Fibroblast of lung (primary cell): ENCODE measurements around the gene CHTF18. TPM values are rescaled to one million over a fixed set of nuclear protein-coding genes. Genes with fewer than 3 reads are reported as not detected.
"Not testable (repeated sequence)": the region's sequence is repeated elsewhere in the genome, so short reads cannot be mapped to it uniquely, and the experiment has no call there.

Source experiments
- DNase-seq, 2 donors: peaks; one replicate each; pipeline versions ENCODE4 v3.0.0 to v3.0.0-alpha.2; 2010; ENCODE audit warnings: low read depth in 2 of 2
- H2AFZ ChIP-seq: 2 replicates; pipeline ENCODE4 v1.5.1; 2012; ENCODE audit warnings: low read length, control low read depth, inconsistent platforms
- H3K27ac ChIP-seq: 2 replicates; pipeline ENCODE4 v1.5.1; 2011; ENCODE audit warnings: low read length, control low read depth; ENCODE audit not compliant: insufficient read depth
- H3K27me3 ChIP-seq: 2 replicates; pipeline ENCODE4 v1.5.1; 2011; ENCODE audit warnings: mild to moderate bottlenecking, low read length; ENCODE audit not compliant: control insufficient read depth, insufficient read depth
- H3K36me3 ChIP-seq: 2 replicates; pipeline ENCODE4 v1.5.1; 2011; ENCODE audit warnings: low read length; ENCODE audit not compliant: control insufficient read depth, insufficient read depth
- H3K4me1 ChIP-seq: 2 replicates; pipeline ENCODE4 v1.5.1; 2011; ENCODE audit warnings: low read length; ENCODE audit not compliant: control insufficient read depth, insufficient read depth; ENCODE audit errors: extremely low read depth
- H3K4me2 ChIP-seq: 2 replicates; pipeline ENCODE4 v1.5.1; 2011; ENCODE audit warnings: low read length, control low read depth; ENCODE audit not compliant: insufficient read depth; ENCODE audit errors: extremely low read depth
- H3K4me3 ChIP-seq, 4 experiments: fragments of 200-600 bp in 1 of 4; sonication (generic) in 1 of 4; replicated peaks in 1 of 4; 2 replicates each; pipeline ENCODE4 v1.5.1; 2011 to 2016; ENCODE audit warnings: low read length in 4 of 4, low read depth in 3 of 4, mild to moderate bottlenecking in 3 of 4, control low read depth in 2 of 4, inconsistent platforms in 1 of 4, mixed read lengths in 1 of 4; ENCODE audit not compliant: insufficient read depth in 1 of 4; ENCODE audit errors: control extremely low read depth in 1 of 4
- H3K79me2 ChIP-seq: 2 replicates; pipeline ENCODE4 v1.5.1; 2012; ENCODE audit warnings: mild to moderate bottlenecking, low read length, inconsistent platforms; ENCODE audit not compliant: control insufficient read depth, insufficient read depth
- H3K9ac ChIP-seq: 2 replicates; pipeline ENCODE4 v1.5.1; 2011; ENCODE audit warnings: mild to moderate bottlenecking, low read length, control low read depth; ENCODE audit not compliant: insufficient read depth
- H3K9me3 ChIP-seq: 2 replicates; pipeline ENCODE4 v1.5.1; 2012; ENCODE audit warnings: low read depth, low read length; ENCODE audit not compliant: control insufficient read depth, insufficient read depth
- H4K20me1 ChIP-seq: 2 replicates; pipeline ENCODE4 v1.5.1; 2011; ENCODE audit warnings: low read length; ENCODE audit not compliant: control insufficient read depth, insufficient read depth; ENCODE audit errors: extremely low read depth
- EZH2 ChIP-seq: IDR thresholded peaks from 2 replicates; pipeline ENCODE4 v1.5.1; 2012; ENCODE audit warnings: low read length, control low read depth, mild to moderate bottlenecking; ENCODE audit errors: missing control alignments
- polyA plus RNA-seq, 2 donors: library from polyadenylated mRNA; depleted of rRNA in 1 of 2; stranded (reverse) in 1 of 2; unstranded in 1 of 2; fragments of >200 nt; gene quantifications; 2 replicates each; pipeline ENCODE4 v1.2.1, GENCODE V29; 2011 to 2012; ENCODE audit warnings: missing spikeins in 1 of 2
- total RNA-seq: library from RNA; depleted of rRNA; stranded (reverse); fragments of >200 nt; gene quantifications from 2 replicates; pipeline ENCODE4 v1.2.1, GENCODE V29; 2014
- TF ChIP-seq, protein P1 (sequence below), 2 donors: IDR thresholded peaks in 1 of 2; conservative IDR thresholded peaks in 1 of 2; 1 replicate in 1 of 2; 2 replicates in 1 of 2; pipeline ENCODE4 v1.5.1; 2011 to 2012; ENCODE audit warnings: low read length in 2 of 2, control low read depth in 1 of 2, inconsistent platforms in 1 of 2, low read depth in 1 of 2, mild to moderate bottlenecking in 1 of 2

The CHTF18 gene
- total and polyA plus RNA-seq, 2 donors (not counting 1 experiment from before 2014, with no cell fraction given) = 1.1 to 4.3 TPM

DNA sequence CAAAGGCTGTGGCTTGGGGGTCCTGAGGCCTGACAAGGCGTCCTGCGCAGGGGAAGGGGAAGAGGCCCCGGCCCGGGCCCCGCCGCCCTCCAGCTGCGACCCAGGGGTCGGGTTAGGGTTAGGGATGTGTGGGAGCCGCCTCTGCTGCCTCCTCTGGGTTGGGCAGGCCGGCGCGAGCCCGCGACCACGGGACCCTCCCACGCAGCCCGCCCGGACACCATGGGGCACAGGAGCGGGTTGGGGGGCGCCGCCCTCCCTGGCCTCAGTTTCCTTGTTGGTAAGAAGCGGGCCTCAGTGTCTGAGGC, 48.0 kb upstream of the CHTF18 start:
- Histone ChIP-seq H3K4me1 (no peaks in the 10 kb centered on the region), H3K4me3 (peak overlapping the region; percentile 55 to 91 (median 64)), H3K9me3 (no peaks in the 10 kb centered on the region), H3K9ac (peak overlapping the region; percentile 60), H3K36me3 (peaks cover 8% of the 10 kb centered on the region), H3K79me2 (peaks cover 3% of the 10 kb centered on the region), H4K20me1 (no peaks in the 10 kb centered on the region), H2AFZ (no peak overlapping the region), H3K27ac (peak overlapping the region; percentile 24), H3K4me2 (peak overlapping the region; percentile 79), H3K27me3 (no peaks in the 10 kb centered on the region)
- no peak for DNase-seq
- TF ChIP-seq, protein P1, sequence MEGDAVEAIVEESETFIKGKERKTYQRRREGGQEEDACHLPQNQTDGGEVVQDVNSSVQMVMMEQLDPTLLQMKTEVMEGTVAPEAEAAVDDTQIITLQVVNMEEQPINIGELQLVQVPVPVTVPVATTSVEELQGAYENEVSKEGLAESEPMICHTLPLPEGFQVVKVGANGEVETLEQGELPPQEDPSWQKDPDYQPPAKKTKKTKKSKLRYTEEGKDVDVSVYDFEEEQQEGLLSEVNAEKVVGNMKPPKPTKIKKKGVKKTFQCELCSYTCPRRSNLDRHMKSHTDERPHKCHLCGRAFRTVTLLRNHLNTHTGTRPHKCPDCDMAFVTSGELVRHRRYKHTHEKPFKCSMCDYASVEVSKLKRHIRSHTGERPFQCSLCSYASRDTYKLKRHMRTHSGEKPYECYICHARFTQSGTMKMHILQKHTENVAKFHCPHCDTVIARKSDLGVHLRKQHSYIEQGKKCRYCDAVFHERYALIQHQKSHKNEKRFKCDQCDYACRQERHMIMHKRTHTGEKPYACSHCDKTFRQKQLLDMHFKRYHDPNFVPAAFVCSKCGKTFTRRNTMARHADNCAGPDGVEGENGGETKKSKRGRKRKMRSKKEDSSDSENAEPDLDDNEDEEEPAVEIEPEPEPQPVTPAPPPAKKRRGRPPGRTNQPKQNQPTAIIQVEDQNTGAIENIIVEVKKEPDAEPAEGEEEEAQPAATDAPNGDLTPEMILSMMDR (conservative IDR thresholded peaks at IDR 0.05 in 1 of 2, IDR thresholded peaks at IDR 0.05 in 1 of 2; ENCODE audit: low read depth in 1 of 2, low read length in 2 of 2) = no peak
- TF ChIP-seq EZH2 = no peak

DNA sequence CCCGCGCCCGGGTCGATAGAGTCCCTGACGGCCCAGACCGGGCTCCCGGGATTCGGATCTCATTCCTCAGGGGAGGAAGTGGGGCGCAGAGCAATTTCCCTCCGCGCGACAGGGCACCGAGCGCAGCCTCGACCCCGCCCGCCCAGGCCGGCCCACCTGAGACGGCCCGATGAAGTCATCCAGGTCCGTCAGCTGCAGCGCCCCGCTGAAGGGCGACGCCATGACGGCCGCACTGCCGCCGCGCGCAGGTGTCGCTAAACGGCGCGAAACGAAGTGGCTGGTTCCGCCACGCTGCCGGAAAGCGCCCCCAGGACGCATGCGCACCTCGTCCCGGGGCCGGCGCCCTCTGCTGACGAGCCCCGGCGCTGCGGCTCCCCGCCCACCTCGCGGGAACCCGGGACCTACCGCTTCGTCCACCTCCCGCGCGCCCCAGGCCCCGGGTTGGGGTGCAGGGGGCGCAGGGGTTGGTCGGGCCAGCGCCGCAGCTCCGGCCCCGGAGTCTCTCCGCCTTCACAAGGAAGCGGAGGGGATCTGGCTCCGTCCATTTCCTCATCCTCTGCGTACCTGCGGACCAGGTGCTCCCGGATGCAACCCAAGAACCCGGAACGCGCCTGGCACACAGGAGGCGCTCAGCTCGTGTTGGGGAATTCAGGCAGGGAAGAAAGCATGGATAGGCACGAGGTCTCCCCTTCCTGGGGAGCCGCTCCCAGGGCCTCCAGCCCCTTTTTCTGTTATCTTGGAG, 47.5 kb upstream of the CHTF18 start, which contains the start of gene CIAO3:
Gene CIAO3 (minus strand): TSS at position 234 of the 742 bp plus-strand sequence. CDS start 12 bp downstream, at position 222.
- H3K4me3 ChIP-seq = peak within 1 kb of the TSS; percentile 55 to 91 (median 64)
- no peaks in the 10 kb centered on the region for H4K20me1 ChIP-seq
- no peaks in the 10 kb centered on the region for H3K4me1 ChIP-seq
- peak within 1 kb of the TSS; percentile 76 for H2AFZ ChIP-seq
- peak within 1 kb of the TSS; percentile 90 for H3K4me2 ChIP-seq
- DNase-seq = peak; percentile 88 to 92
- no peaks in the 10 kb centered on the region for H3K9me3 ChIP-seq
- TF ChIP-seq EZH2 = no peak
- TF ChIP-seq, protein P1 (conservative IDR thresholded peaks at IDR 0.05 in 1 of 2, IDR thresholded peaks at IDR 0.05 in 1 of 2; ENCODE audit: low read depth in 1 of 2, low read length in 2 of 2) = peak; percentile 49 to 57
- peak within 1 kb of the TSS; percentile 60 for H3K9ac ChIP-seq
- H3K27ac ChIP-seq = peak within 1 kb of the TSS; percentile 24
- H3K36me3 ChIP-seq = peaks cover 8% of the 10 kb centered on the region
- H3K79me2 ChIP-seq = peaks cover 3% of the 10 kb centered on the region
- H3K27me3 ChIP-seq = no peaks in the 10 kb centered on the region

DNA sequence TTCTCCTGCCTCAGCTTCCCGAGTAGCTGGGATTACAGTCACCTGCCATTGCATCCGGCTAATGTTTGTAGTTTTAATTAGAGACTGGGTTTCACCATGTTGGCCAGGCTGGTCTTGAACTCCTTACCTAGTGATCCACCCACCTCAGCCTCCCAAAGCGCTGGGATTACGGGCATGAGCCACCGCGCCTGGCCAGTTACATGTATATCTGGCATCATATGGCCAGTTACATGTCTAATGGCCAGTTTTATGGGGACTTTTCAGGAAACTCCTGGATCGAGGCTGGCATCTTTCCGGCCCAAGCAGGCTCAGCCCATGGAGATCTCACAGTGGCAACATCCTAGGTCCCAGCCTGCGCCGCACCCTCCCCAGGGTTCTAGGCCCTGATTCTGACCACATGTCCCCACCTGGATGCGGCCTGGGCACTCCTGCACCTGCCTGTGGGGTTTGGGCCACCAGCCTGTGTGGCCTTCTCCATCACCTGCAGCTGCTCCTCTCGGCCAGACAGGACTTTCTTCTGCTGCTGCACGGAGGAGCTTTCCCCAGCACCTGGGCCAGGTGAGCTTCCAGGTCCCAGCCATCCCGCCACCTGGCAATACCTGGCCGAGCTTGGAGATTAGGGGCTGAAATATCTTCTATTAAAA, 46.3 kb upstream of the CHTF18 start:
- Histone ChIP-seq H3K9ac (no peak overlapping the region), H3K79me2 (peaks cover 3% of the 10 kb centered on the region), H3K4me3 (no peak overlapping the region), H3K4me2 (no peak overlapping the region), H3K27me3 (no peaks in the 10 kb centered on the region), H3K27ac (no peak overlapping the region), H3K9me3 (no peaks in the 10 kb centered on the region), H3K36me3 (peaks cover 3% of the 10 kb centered on the region), H2AFZ (no peak overlapping the region), H3K4me1 (no peaks in the 10 kb centered on the region), H4K20me1 (no peaks in the 10 kb centered on the region)
- DNase-seq = no peak
- no peak for TF ChIP-seq EZH2
- TF ChIP-seq, protein P1 (conservative IDR thresholded peaks at IDR 0.05 in 1 of 2, IDR thresholded peaks at IDR 0.05 in 1 of 2; ENCODE audit: low read depth in 1 of 2, low read length in 2 of 2) = no peak

DNA sequence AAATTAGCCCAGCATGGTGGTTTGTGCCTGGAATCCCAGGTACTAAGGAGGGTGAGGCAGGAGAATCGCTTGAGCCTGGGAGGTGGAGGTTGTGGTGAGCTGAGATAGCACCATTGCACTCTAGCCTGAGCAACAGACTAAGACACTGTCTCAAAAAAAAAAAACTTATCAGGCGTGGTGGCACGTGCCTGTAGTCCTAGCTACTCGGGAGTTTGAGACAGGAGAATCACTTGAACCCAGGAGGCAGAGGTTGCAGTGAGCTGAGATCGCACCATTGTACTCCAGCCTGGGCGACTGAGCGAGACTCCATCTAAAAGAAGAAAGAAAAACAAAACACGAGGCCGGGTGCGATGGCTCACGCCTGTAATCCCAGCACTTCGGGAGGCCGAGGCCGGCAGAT, 45.5 kb upstream of the CHTF18 start:
- DNase-seq, H3K79me2 ChIP-seq, H3K4me2 ChIP-seq, H3K27ac ChIP-seq, H4K20me1 ChIP-seq, H3K36me3 ChIP-seq, H2AFZ ChIP-seq, H3K4me1 ChIP-seq, H3K9me3 ChIP-seq, H3K9ac ChIP-seq, H3K27me3 ChIP-seq, H3K4me3 ChIP-seq: not testable (repeated sequence)
